GM23338 (cell line): ENCODE data around the gene SYVN1. TPM values are rescaled to one million over a fixed set of nuclear protein-coding genes. Genes with fewer than 3 reads are reported as not detected.
A peak's percentile ranks its signal among the peaks of the same experiment; 100 is the strongest.

Experiments
- ATAC-seq: fragments of 200-7000 bp; cut with Tn5 transposase; 3 replicates; pipeline ENCODE4 v1.9.1; 2020
- DNase-seq: peaks from one replicate; pipeline ENCODE4 v3.0.0-alpha.2; 2015; ENCODE audit warnings: low spot score
- H2AFZ ChIP-seq: fragments of 200-600 bp; sonication (generic); 2 replicates; pipeline ENCODE4 v1.8.0; 2016; ENCODE audit warnings: antibody characterized with exemption, mild to moderate bottlenecking, moderate library complexity
- H3F3A ChIP-seq: fragments of 200-600 bp; sonication (generic); replicated peaks from 2 replicates; pipeline ENCODE4 v1.8.0; 2017; ENCODE audit warnings: antibody characterized with exemption, mixed run types, low read depth
- H3K27ac ChIP-seq: fragments of 200-600 bp; sonication (generic); 2 replicates; pipeline ENCODE4 v1.6.1; 2016; ENCODE audit warnings: low read depth
- H3K27me3 ChIP-seq: fragments of 200-600 bp; sonication (generic); 2 replicates; pipeline ENCODE4 v1.8.0; 2016; ENCODE audit warnings: mild to moderate bottlenecking, mixed run types, moderate library complexity; ENCODE audit not compliant: insufficient read depth
- H3K36me3 ChIP-seq: fragments of 200-600 bp; sonication (generic); 2 replicates; pipeline ENCODE4 v1.8.0; 2016; ENCODE audit warnings: mild to moderate bottlenecking; ENCODE audit not compliant: insufficient read depth
- H3K4me1 ChIP-seq: fragments of 200-600 bp; sonication (generic); 2 replicates; pipeline ENCODE4 v1.8.0; 2016; ENCODE audit warnings: mild to moderate bottlenecking, moderate library complexity; ENCODE audit not compliant: insufficient read depth
- H3K4me2 ChIP-seq: fragments of 200-600 bp; sonication (generic); 2 replicates; pipeline ENCODE4 v1.7.1; 2017; ENCODE audit warnings: mixed run types
- H3K4me3 ChIP-seq: fragments of 200-600 bp; sonication (generic); 2 replicates; pipeline ENCODE4 v1.6.1; 2016; ENCODE audit warnings: mixed run types
- H3K79me2 ChIP-seq: fragments of 200-600 bp; sonication (generic); replicated peaks from 2 replicates; pipeline ENCODE4 v1.8.0; 2017; ENCODE audit warnings: mild to moderate bottlenecking; ENCODE audit not compliant: insufficient read depth
- H3K9me2 ChIP-seq: fragments of 200-600 bp; sonication (generic); 2 replicates; pipeline ENCODE4 v1.8.0; 2017; ENCODE audit not compliant: insufficient read depth
- H4K20me1 ChIP-seq: fragments of 200-600 bp; sonication (generic); replicated peaks from 2 replicates; pipeline ENCODE4 v1.8.0; 2017; ENCODE audit warnings: mild to moderate bottlenecking; ENCODE audit not compliant: insufficient read depth
- H3K27ac Mint-ChIP-seq: 2 replicates; pipeline ENCODE4 v1.8.0; 2020; ENCODE audit warnings: inconsistent platforms, mild to moderate bottlenecking, moderate library complexity, mixed read lengths
- H3K27me3 Mint-ChIP-seq: 3 replicates; pipeline ENCODE4 v1.8.0; 2022; ENCODE audit warnings: low read depth, mild to moderate bottlenecking, moderate library complexity, mixed read lengths, inconsistent platforms; ENCODE audit not compliant: insufficient read depth, poor library complexity
- H3K36me3 Mint-ChIP-seq: 3 replicates; pipeline ENCODE4 v1.8.0; 2021; ENCODE audit warnings: low read depth, mild to moderate bottlenecking, inconsistent platforms, moderate library complexity, mixed read lengths
- H3K4me1 Mint-ChIP-seq: 3 replicates; pipeline ENCODE4 v1.8.0; 2020; ENCODE audit warnings: mild to moderate bottlenecking, inconsistent platforms, mixed read lengths
- H3K4me3 Mint-ChIP-seq: 3 replicates; pipeline ENCODE4 v1.8.0; 2021; ENCODE audit warnings: moderate library complexity, mild to moderate bottlenecking, inconsistent platforms, mixed read lengths
- H3K9me3 Mint-ChIP-seq: 3 replicates; pipeline ENCODE4 v1.8.0; 2020; ENCODE audit warnings: moderate library complexity, mild to moderate bottlenecking, inconsistent platforms, mixed read lengths
- CREB1 ChIP-seq: fragments of 250-450 bp; sonication (Bioruptor Pico); IDR thresholded peaks from 2 replicates; pipeline ENCODE4 v1.5.0; 2020; ENCODE audit warnings: low read depth, mild to moderate bottlenecking, moderate library complexity
- CTCF ChIP-seq, 2 experiments: fragments of 200-600 bp in 1 of 2; sonication (generic) in 1 of 2; conservative IDR thresholded peaks; 2 replicates each; pipeline versions ENCODE4 v1.5.1 to v1.6.1; 2016 to 2017; ENCODE audit warnings: antibody characterized with exemption in 2 of 2, low read depth in 2 of 2, mild to moderate bottlenecking in 2 of 2, moderate library complexity in 1 of 2
- ETS1 ChIP-seq: IDR thresholded peaks from 2 replicates; pipeline ENCODE4 v1.6.1; 2016; ENCODE audit warnings: antibody characterized with exemption
- EZH2 ChIP-seq: fragments of 200-600 bp; sonication (generic); IDR thresholded peaks from one replicate; pipeline ENCODE4 v1.8.0; 2017; ENCODE audit warnings: antibody characterized with exemption, mild to moderate bottlenecking, low read depth; ENCODE audit not compliant: unreplicated experiment
- EZH2phosphoT487 ChIP-seq: fragments of 200-600 bp; sonication (generic); IDR thresholded peaks from one replicate; pipeline ENCODE4 v1.8.1; 2018; ENCODE audit warnings: antibody characterized with exemption; ENCODE audit not compliant: unreplicated experiment
- JUNB ChIP-seq: IDR thresholded peaks from one replicate; pipeline ENCODE4 v1.6.1; 2016; ENCODE audit warnings: antibody characterized with exemption; ENCODE audit not compliant: unreplicated experiment
- NANOG ChIP-seq: IDR thresholded peaks from 2 replicates; pipeline ENCODE4 v1.6.1; 2016; ENCODE audit warnings: antibody characterized with exemption, borderline replicate concordance
- POLR2AphosphoS5 ChIP-seq: IDR thresholded peaks from 2 replicates; pipeline ENCODE4 v1.6.1; 2016; ENCODE audit warnings: antibody characterized with exemption, low read depth
- REST ChIP-seq: IDR thresholded peaks from one replicate; pipeline ENCODE4 v1.6.1; 2018; ENCODE audit warnings: antibody characterized with exemption; ENCODE audit not compliant: unreplicated experiment
- STAT1 ChIP-seq: IDR thresholded peaks from one replicate; pipeline ENCODE4 v1.6.1; 2016; ENCODE audit warnings: antibody characterized with exemption; ENCODE audit not compliant: unreplicated experiment
- ZNF114 ChIP-seq: fragments of 250-450 bp; sonication (Bioruptor Pico); IDR thresholded peaks from 2 replicates; pipeline ENCODE4 v1.5.0; 2020; ENCODE audit warnings: mild to moderate bottlenecking, moderate library complexity
- ZNF331 ChIP-seq: fragments of 250-450 bp; sonication (Bioruptor Pico); IDR thresholded peaks from 2 replicates; pipeline ENCODE4 v1.5.0; 2020; ENCODE audit warnings: low read depth, mild to moderate bottlenecking, moderate library complexity
- polyA plus RNA-seq: library from polyadenylated mRNA; unstranded; fragments of >200 nt; fragmentation: Nextera tagmentation; extraction: Ambion mirVana; gene quantifications from 2 replicates; pipeline ENCODE4 v1.2.1, GENCODE V29; 2016
- total RNA-seq: library from RNA; depleted of rRNA; stranded (reverse); fragments of >200 nt; shearing (Covaris generic); gene quantifications from 2 replicates; pipeline ENCODE4 v1.2.3, GENCODE V29; 2014

The SYVN1 gene
- total and polyA plus RNA-seq, 2 experiments from 2014 or later: 13.8 to 28.7 TPM

GRCh38 chr11:65132988-65133700, 1.2 kb downstream of the SYVN1 start:
- peak; percentile 27 for ATAC-seq
- Histone ChIP-seq H3K4me2 (peak overlapping the region; percentile 99), H3K4me3 (peak overlapping the region; percentile 67), H3K9me2 (no peaks in the 10 kb centered on the region), H3K27me3 (no peaks in the 10 kb centered on the region), H4K20me1 (no peaks in the 10 kb centered on the region), H3K4me1 (peaks cover 20% of the 10 kb centered on the region; the same call in 1 of the 2 replicates), H3K27ac (no peak overlapping the region), H3K79me2 (peaks cover 19% of the 10 kb centered on the region), H2AFZ (no peak overlapping the region), H3K36me3 (no peaks in the 10 kb centered on the region), H3F3A (peaks cover 12% of the 10 kb centered on the region; the same call in 1 of the 2 replicates)
- TF ChIP-seq POLR2AphosphoS5 (no peak), CREB1 (CRISPR knock-in tag) (no peak), STAT1 (no peak), NANOG (no peak), ZNF114 (CRISPR knock-in tag) (no peak), EZH2phosphoT487 (no peak), ETS1 (no peak), JUNB (no peak), CTCF (conservative IDR thresholded peaks at IDR 0.05; ENCODE audit: low read depth in 2 of 2) (no peak), EZH2 (no peak), REST (no peak), ZNF331 (CRISPR knock-in tag) (no peak)
- Mint-ChIP-seq H3K36me3 (peaks cover 21% of the 10 kb centered on the region), H3K27me3 (peaks cover 19% of the 10 kb centered on the region), H3K4me1 (peaks cover 19% of the 10 kb centered on the region), H3K4me3 (peak overlapping the region; percentile 97), H3K9me3 (no peaks in the 10 kb centered on the region), H3K27ac (peak overlapping the region; percentile 94)
- DNase-seq: peak; percentile 82
